ENCODE results near the gene NHSL2. TPM values are rescaled to one million over a fixed set of nuclear protein-coding genes. Genes with fewer than 3 reads are reported as not detected.

The NHSL2 gene
- total and polyA plus RNA-seq, 2 of the 13 experiments (the other 11 are each of a cell fraction or from before 2014, with no cell fraction given) = not detected

DNA sequence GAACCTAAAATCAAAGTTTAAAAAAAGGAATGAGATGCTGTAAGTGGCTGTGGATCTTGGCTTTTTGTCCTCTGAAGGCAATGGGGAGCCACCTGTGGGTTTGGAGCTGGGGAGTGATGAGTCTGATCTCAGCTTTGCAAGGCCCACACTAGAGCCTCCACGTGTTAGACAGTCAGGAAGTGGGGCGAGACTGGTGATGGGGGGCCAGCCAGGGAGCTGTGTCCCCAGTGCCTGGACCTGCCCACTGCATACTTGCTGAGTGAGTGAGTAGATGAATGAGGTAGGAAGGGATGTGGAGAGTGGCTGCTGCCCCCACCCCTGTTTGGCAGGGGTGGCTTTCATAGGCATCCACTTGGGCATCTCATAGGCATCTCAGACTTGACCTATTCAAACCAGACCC, 84.0 kb downstream of the NHSL2 start:
- DNase-seq (ENCODE audit: low spot score) (no peak), ATAC-seq (no peak), FAIRE-seq (no peak)
- POLR2A ChIA-PET = no interaction called here
- Histone ChIP-seq H3K9ac (ENCODE audit: insufficient read depth, low read depth, low read length) (no peak overlapping the region), H3K27ac (ENCODE audit: extremely low read length, insufficient read depth, low read length) (no peak overlapping the region), H3K4me3 (replicated peaks in 1 of 3; ENCODE audit: insufficient read depth in 1 of 3, low read depth in 2 of 3, low read length in 3 of 3) (no peak overlapping the region), H4K20me1 (ENCODE audit: insufficient read depth, low read length) (no peaks in the 10 kb centered on the region), H3K9me3 (ENCODE audit: low read length) (no peaks in the 10 kb centered on the region), H2AFZ (ENCODE audit: low read length) (no peak overlapping the region), H3K36me3 (replicated peaks in 1 of 2; ENCODE audit: control insufficient read depth in 1 of 2, insufficient read depth in 2 of 2, low read length in 2 of 2) (no peaks in the 10 kb centered on the region), H3K27me3 (ENCODE audit: control insufficient read depth in 1 of 2, insufficient read depth in 2 of 2, low read length in 2 of 2) (peaks cover 0 to 1% of the 10 kb centered on the region in 2 experiments; a peak in 1 of 5 replicates), H3K4me1 (ENCODE audit: insufficient read depth, low read length) (no peaks in the 10 kb centered on the region), H3K79me2 (ENCODE audit: insufficient read depth, low read length) (no peaks in the 10 kb centered on the region), H3K4me2 (ENCODE audit: low read depth, low read length) (no peak overlapping the region)
- CTCF ChIA-PET (ENCODE audit: low intra/inter-chr PET ratio, low total read pairs) = no interaction called here
- WGBS (ENCODE audit: low lambda C conversion rate) = 17% methylated on average over 1 of the region's 2 CpGs
- in situ Hi-C loops (cut with HindIII; ENCODE audit: extremely low pct_ligation_motif_present, low pct_unique_long_range_greater_than_20kb) (loop anchor here (10.0 kb wide), 1 partner anchor 130 kb away; no protein-coding TSS in a partner anchor), intact Hi-C loops (cut with micrococcal nuclease; ENCODE audit: unreplicated experiment) (no loop called here)
- no peak for TF ChIP-seq ZNF749 (CRISPR knock-in tag; IDR thresholded peaks at IDR 0.05; ENCODE audit: borderline replicate concordance)
- TF ChIP-seq HOXA7 (CRISPR knock-in tag; IDR thresholded peaks at IDR 0.05) = no peak
- no TSS peak for BruUV-seq (replicated peaks)

DNA sequence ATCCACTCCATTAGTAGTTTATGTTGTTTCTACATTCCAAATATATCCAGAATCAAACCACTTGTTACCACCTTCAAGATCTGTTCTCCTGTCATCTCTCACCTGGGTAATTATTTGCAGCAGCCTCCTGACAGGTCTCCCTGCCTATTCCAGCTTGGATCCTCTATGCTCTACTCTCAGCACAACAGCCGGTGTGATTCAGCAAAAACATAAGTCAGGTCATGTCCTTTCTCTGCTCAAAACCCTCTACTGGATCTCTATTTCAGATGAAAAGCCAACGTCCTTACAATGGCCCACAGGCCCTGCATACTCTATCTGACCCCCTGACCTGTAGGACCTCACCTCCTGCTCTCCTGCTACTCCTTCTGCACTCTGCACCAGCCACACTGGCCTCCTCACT, 84.5 kb downstream of the NHSL2 start:
- in situ Hi-C loops (cut with HindIII; ENCODE audit: extremely low pct_ligation_motif_present, low pct_unique_long_range_greater_than_20kb) (loop anchor here (10.0 kb wide), 1 partner anchor 130 kb away; no protein-coding TSS in a partner anchor), intact Hi-C loops (cut with micrococcal nuclease; ENCODE audit: unreplicated experiment) (no loop called here)
- no peak overlapping the region for H2AFZ ChIP-seq (ENCODE audit: low read length)
- no peak overlapping the region for H3K4me3 ChIP-seq (replicated peaks in 1 of 3; ENCODE audit: insufficient read depth in 1 of 3, low read depth in 2 of 3, low read length in 3 of 3)
- H3K4me2 ChIP-seq (ENCODE audit: low read depth, low read length) = no peak overlapping the region
- ChIA-PET CTCF (ENCODE audit: low intra/inter-chr PET ratio, low total read pairs) (no interaction called here), POLR2A (no interaction called here)
- peaks cover 0 to 1% of the 10 kb centered on the region in 2 experiments; a peak in 1 of 5 replicates for H3K27me3 ChIP-seq (ENCODE audit: control insufficient read depth in 1 of 2, insufficient read depth in 2 of 2, low read length in 2 of 2)
- no peaks in the 10 kb centered on the region for H3K9me3 ChIP-seq (ENCODE audit: low read length)
- 0% methylated on average over 2 of the region's 2 CpGs for WGBS (ENCODE audit: low lambda C conversion rate)
- H3K4me1 ChIP-seq (ENCODE audit: insufficient read depth, low read length) = no peaks in the 10 kb centered on the region
- no peak for DNase-seq (ENCODE audit: low spot score)
- no peaks in the 10 kb centered on the region for H3K36me3 ChIP-seq (replicated peaks in 1 of 2; ENCODE audit: control insufficient read depth in 1 of 2, insufficient read depth in 2 of 2, low read length in 2 of 2)
- no peak overlapping the region for H3K9ac ChIP-seq (ENCODE audit: insufficient read depth, low read depth, low read length)
- no peaks in the 10 kb centered on the region for H4K20me1 ChIP-seq (ENCODE audit: insufficient read depth, low read length)
- no peak overlapping the region for H3K27ac ChIP-seq (ENCODE audit: extremely low read length, insufficient read depth, low read length)
- BruUV-seq (replicated peaks) = no TSS peak
- FAIRE-seq = no peak
- H3K79me2 ChIP-seq (ENCODE audit: insufficient read depth, low read length) = no peaks in the 10 kb centered on the region
- ATAC-seq = no peak
- TF ChIP-seq ZNF33A (CRISPR knock-in tag; IDR thresholded peaks at IDR 0.05; ENCODE audit: borderline replicate concordance) (no peak), MXD4 (CRISPR knock-in tag; IDR thresholded peaks at IDR 0.05) (no peak), SCMH1 (CRISPR knock-in tag; IDR thresholded peaks at IDR 0.05; ENCODE audit: borderline replicate concordance) (no peak), MYNN (CRISPR knock-in tag; IDR thresholded peaks at IDR 0.05; ENCODE audit: low read depth) (no peak), ZNF660 (CRISPR knock-in tag; IDR thresholded peaks at IDR 0.05; ENCODE audit: borderline replicate concordance, low read depth) (no peak), BRCA1 (CRISPR knock-in tag; IDR thresholded peaks at IDR 0.05) (no peak), ZNF281 (CRISPR knock-in tag; IDR thresholded peaks at IDR 0.05; ENCODE audit: borderline replicate concordance) (no peak), NPAS2 (CRISPR knock-in tag; IDR thresholded peaks at IDR 0.05; ENCODE audit: borderline replicate concordance) (no peak), HIVEP1 (CRISPR knock-in tag; IDR thresholded peaks at IDR 0.05) (no peak), EZH2 (conservative IDR thresholded peaks at IDR 0.05; ENCODE audit: low read depth, low read length) (no peak), MAFF (IDR thresholded peaks at IDR 0.05; ENCODE audit: low read depth, low read length) (no peak), ZMYM2 (CRISPR knock-in tag; IDR thresholded peaks at IDR 0.05) (no peak)
- TF ChIP-seq, protein P1, sequence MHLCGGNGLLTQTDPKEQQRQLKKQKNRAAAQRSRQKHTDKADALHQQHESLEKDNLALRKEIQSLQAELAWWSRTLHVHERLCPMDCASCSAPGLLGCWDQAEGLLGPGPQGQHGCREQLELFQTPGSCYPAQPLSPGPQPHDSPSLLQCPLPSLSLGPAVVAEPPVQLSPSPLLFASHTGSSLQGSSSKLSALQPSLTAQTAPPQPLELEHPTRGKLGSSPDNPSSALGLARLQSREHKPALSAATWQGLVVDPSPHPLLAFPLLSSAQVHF (CRISPR knock-in tag; IDR thresholded peaks at IDR 0.05) = no peak
- TF ChIP-seq, protein P2, sequence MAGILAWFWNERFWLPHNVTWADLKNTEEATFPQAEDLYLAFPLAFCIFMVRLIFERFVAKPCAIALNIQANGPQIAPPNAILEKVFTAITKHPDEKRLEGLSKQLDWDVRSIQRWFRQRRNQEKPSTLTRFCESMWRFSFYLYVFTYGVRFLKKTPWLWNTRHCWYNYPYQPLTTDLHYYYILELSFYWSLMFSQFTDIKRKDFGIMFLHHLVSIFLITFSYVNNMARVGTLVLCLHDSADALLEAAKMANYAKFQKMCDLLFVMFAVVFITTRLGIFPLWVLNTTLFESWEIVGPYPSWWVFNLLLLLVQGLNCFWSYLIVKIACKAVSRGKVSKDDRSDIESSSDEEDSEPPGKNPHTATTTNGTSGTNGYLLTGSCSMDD (CRISPR knock-in tag; IDR thresholded peaks at IDR 0.05) = no peak

All from HepG2 (cell line).